GM10248 (cell line): ENCODE results near the gene PCDHB16.
"Not testable (repeated sequence)": the region's sequence is repeated elsewhere in the genome, so short reads cannot be mapped to it uniquely, and the experiment has no call there.

Source experiments
- CTCF ChIA-PET: fragments of 300-600 bp; sonication (Branson Sonifier 250); formaldehyde crosslinking; extraction: SDS; loops from one replicate; lab custom pipeline; 2021; ENCODE audit warnings: antibody characterized with exemption; lab: Yijun Ruan, JAX
- POLR2A ChIA-PET: fragments of 350-650 bp; sonication (Branson Sonifier 250); formaldehyde crosslinking; extraction: SDS; loops from one replicate; lab custom pipeline; 2020; ENCODE audit warnings: antibody characterized with exemption; lab: Yijun Ruan, JAX
- DNase-seq: peaks from one replicate; pipeline ENCODE4 v3.0.0; 2012; ENCODE audit errors: extremely low spot score
- TF ChIP-seq, protein P1 (sequence below): IDR thresholded peaks from 2 replicates; pipeline ENCODE4 v1.5.1; 2012; ENCODE audit warnings: mild to moderate bottlenecking, low read depth; ENCODE audit errors: extremely low read depth, missing control alignments, control extremely low read depth

The PCDHB16 gene

DNA sequence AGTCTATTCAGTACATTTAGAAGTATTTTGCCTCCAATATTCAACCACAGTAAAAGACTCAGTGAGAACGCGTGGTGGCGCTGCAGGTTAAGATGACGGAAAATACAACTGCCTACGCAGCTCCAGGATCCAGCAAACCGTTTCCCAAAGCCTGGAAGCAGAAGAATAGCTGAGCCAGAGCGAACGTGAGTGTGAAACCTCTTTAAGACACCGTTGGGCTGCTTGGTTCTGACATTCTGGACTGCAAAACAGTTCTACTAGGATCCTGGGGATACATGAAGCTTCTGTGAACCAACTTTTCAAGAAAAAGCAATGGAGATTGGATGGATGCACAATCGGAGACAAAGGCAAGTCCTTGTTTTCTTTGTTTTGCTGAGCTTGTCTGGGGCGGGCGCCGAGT lies at the start of gene PCDHB16:
Gene PCDHB16, plus strand, starts transcription at position 140 of the 400 bp plus-strand sequence. Its CDS starts 173 bp downstream, at position 313.
- TF ChIP-seq, protein P1, sequence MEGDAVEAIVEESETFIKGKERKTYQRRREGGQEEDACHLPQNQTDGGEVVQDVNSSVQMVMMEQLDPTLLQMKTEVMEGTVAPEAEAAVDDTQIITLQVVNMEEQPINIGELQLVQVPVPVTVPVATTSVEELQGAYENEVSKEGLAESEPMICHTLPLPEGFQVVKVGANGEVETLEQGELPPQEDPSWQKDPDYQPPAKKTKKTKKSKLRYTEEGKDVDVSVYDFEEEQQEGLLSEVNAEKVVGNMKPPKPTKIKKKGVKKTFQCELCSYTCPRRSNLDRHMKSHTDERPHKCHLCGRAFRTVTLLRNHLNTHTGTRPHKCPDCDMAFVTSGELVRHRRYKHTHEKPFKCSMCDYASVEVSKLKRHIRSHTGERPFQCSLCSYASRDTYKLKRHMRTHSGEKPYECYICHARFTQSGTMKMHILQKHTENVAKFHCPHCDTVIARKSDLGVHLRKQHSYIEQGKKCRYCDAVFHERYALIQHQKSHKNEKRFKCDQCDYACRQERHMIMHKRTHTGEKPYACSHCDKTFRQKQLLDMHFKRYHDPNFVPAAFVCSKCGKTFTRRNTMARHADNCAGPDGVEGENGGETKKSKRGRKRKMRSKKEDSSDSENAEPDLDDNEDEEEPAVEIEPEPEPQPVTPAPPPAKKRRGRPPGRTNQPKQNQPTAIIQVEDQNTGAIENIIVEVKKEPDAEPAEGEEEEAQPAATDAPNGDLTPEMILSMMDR = no peak
- ChIA-PET CTCF (interaction anchor here (0.8 to 1.3 kb wide), 2 partner anchors 10 to 12 kb away, joined by 3 to 5 read pairs; partner anchors contain the start of gene PCDHB10), POLR2A (interaction anchor here (0.6 kb wide), 1 partner anchor 166 kb away, joined by 4 read pairs; no protein-coding TSS in a partner anchor)
- no peak for DNase-seq

DNA sequence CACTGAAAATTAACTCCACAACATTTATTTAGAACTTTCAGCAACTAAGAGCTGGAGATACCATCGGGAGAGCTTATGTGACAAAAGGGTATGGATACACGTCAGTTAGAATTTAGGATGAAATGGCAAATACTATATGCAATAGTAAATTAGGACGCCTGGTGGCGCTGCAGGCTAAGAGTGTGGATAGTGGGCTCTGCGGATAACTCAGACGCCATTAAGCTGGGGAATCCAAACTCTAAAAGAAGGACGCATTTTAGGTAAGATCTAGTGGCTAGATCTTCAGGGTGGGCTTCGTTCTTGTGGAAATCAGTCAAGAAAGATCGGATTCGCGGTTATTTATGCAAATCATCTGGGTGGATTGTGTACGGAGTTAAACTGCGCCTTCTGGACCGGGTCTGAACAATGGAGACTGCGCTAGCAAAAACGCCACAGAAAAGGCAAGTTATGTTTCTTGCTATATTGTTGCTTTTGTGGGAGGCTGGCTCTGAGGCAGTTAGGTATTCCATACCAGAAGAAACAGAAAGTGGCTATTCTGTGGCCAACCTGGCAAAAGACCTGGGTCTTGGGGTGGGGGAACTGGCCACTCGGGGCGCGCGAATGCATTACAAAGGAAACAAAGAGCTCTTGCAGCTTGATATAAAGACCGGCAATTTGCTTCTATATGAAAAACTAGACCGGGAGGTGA lies 47.0 kb upstream of the PCDHB16 start, which contains the start of gene PCDHB5:
Gene PCDHB5, plus strand, starts transcription at position 177 of the 688 bp plus-strand sequence. Its CDS starts 229 bp downstream, at position 406.
- ChIA-PET POLR2A (no interaction called here), CTCF (no interaction called here)
- no peak for DNase-seq
- TF ChIP-seq, protein P1 = no peak

DNA sequence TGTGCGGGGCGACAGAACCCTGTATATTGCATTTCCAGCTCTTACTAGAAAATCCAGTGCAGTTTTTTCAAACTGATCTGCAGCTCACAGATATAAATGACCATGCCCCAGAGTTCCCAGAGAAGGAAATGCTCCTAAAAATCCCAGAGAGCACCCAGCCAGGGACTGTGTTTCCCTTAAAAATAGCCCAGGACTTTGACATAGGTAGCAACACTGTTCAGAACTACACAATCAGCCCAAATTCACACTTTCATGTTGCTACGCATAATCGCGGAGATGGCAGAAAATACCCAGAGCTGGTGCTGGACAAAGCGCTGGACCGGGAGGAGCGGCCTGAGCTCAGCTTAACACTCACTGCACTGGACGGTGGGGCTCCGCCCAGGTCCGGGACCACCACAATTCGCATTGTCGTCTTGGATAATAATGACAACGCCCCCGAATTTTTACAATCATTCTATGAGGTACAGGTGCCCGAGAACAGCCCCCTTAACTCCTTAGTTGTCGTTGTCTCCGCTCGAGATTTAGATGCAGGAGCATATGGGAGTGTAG lies 46.4 kb upstream of the PCDHB16 start:
- ChIA-PET CTCF (no interaction called here), POLR2A (no interaction called here)
- no peak for DNase-seq
- TF ChIP-seq, protein P1 = no peak

DNA sequence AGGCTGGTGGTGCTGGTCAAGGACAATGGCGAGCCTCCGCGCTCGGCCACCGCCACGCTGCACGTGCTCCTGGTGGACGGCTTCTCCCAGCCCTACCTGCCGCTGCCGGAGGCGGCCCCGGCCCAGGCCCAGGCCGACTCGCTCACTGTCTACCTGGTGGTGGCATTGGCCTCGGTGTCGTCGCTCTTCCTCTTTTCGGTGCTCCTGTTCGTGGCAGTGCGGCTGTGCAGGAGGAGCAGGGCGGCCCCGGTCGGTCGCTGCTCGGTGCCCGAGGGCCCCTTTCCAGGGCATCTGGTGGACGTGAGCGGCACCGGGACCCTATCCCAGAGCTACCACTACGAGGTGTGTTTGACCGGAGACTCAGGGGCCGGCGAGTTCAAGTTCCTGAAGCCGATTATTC lies 44.8 kb upstream of the PCDHB16 start:
- CTCF ChIA-PET, DNase-seq, POLR2A ChIA-PET: not testable (repeated sequence)

DNA sequence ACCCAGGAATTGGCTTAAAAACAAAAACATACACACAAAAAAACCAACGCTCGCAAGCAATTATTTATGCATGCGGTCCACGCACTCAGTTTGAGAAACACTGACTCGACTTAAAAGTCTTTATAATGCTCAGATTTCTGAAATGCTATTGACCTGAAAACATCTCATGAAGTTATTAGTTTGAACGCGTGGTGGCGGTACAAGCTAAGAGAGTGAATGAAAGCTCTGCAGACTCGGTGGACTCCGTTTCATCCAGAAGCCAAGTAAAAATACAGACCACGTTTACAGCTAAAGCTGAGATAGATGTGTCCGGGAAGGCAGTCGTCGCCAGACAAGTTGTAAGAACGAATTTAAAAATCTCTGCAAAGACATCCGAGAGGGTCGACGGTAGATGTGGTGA lies 32.4 kb upstream of the PCDHB16 start, which contains the start of gene PCDHB6:
Gene PCDHB6, plus strand, starts transcription at position 246 of the 400 bp plus-strand sequence. CDS start 201 bp downstream, outside the sequence.
- DNase-seq = no peak
- POLR2A ChIA-PET = no interaction called here
- CTCF ChIA-PET = no interaction called here
- TF ChIP-seq, protein P1 = no peak

DNA sequence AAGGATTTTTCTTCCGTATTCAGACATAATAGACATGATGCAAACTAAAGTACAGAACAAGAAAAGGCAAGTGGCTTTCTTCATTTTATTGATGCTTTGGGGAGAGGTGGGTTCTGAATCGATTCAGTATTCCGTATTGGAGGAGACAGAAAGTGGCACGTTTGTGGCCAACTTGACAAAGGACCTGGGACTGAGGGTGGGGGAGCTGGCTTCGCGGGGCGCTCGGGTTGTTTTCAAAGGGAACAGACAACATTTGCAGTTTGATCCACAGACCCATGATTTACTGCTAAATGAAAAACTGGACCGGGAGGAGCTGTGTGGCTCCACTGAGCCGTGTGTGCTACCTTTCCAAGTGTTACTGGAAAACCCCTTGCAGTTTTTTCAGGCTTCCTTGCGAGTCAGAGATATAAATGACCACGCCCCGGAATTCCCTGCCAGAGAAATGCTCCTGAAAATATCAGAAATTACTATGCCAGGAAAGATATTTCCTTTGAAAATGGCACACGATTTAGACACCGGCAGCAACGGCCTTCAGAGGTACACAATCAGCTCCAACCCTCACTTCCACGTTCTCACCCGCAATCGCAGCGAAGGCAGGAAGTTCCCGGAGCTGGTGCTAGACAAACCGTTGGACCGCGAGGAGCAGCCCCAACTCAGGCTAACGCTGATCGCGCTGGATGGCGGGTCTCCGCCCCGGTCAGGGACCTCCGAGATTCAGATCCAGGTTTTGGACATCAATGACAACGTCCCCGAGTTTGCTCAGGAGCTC lies 31.8 kb upstream of the PCDHB16 start:
- TF ChIP-seq, protein P1 = no peak
- no peak for DNase-seq
- ChIA-PET POLR2A (no interaction called here), CTCF (no interaction called here)

DNA sequence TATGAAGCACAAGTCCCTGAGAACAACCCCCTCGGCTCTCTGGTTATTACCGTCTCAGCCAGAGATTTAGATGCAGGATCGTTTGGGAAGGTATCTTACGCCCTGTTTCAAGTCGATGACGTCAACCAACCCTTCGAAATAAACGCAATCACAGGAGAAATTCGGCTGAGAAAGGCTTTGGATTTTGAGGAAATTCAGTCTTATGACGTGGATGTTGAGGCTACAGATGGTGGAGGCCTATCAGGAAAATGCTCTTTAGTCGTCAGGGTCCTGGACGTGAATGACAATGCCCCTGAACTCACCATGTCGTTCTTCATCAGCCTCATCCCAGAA lies 31.2 kb upstream of the PCDHB16 start:
- POLR2A ChIA-PET = no interaction called here
- no peak for DNase-seq
- CTCF ChIA-PET = no interaction called here
- TF ChIP-seq, protein P1 = no peak

DNA sequence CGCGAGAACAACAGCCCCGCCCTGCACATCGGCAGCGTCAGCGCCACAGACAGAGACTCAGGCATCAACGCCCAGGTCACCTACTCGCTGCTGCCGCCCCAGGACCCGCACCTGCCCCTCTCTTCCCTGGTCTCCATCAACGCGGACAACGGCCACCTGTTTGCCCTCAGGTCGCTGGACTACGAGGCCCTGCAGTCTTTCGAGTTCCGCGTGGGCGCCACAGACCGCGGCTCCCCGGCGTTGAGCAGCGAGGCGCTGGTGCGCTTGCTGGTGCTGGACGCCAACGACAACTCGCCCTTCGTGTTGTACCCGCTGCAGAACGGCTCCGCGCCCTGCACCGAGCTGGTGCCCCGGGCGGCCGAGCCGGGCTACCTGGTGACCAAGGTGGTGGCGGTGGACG lies 30.6 kb upstream of the PCDHB16 start:
- CTCF ChIA-PET, POLR2A ChIA-PET: not testable (repeated sequence)

DNA sequence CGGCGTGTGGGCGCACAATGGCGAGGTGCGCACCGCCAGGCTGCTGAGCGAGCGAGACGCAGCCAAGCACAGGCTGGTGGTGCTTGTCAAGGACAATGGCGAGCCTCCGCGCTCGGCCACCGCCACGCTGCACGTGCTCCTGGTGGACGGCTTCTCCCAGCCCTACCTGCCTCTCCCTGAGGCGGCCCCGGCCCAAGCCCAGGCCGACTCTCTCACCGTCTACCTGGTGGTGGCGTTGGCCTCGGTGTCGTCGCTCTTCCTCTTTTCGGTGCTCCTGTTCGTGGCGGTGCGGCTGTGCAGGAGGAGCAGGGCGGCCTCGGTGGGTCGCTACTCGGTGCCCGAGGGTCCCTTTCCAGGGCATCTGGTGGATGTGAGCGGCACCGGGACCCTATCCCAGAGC lies 30.1 kb upstream of the PCDHB16 start:
- POLR2A ChIA-PET, CTCF ChIA-PET, DNase-seq: not testable (repeated sequence)

More for the DNA sequence above, 30.6 kb upstream of the PCDHB16 start:
- not testable (repeated sequence) for DNase-seq
